Sigmoid colon (tissue), 7 donors: ENCODE data around the gene CHURC1. TPM values are rescaled to one million over a fixed set of nuclear protein-coding genes. Genes with fewer than 3 reads are reported as not detected.

Source experiments
- DNase-seq: peaks from one replicate; pipeline ENCODE4 v3.0.0-alpha.2; 2019
- H3K27ac ChIP-seq, 4 donors: fragments of 200-600 bp; sonication (generic); one replicate each; pipeline ENCODE4 v1.5.1; 2016 to 2019; ENCODE audit warnings: mild to moderate bottlenecking in 1 of 4
- H3K27me3 ChIP-seq, 3 donors: fragments of 200-600 bp; sonication (generic); one replicate each; pipeline ENCODE4 v1.5.1; 2019; ENCODE audit warnings: mild to moderate bottlenecking in 1 of 3
- H3K36me3 ChIP-seq, 4 donors: fragments of 200-600 bp; sonication (generic); one replicate each; pipeline ENCODE4 v1.5.1; 2016 to 2019
- H3K4me1 ChIP-seq, 4 donors: fragments of 200-600 bp; sonication (generic); one replicate each; pipeline ENCODE4 v1.5.1; 2017 to 2019
- H3K4me3 ChIP-seq, 4 donors: fragments of 200-600 bp; sonication (generic); one replicate each; pipeline ENCODE4 v1.5.1; 2017 to 2019; ENCODE audit warnings: mild to moderate bottlenecking in 2 of 4, moderate library complexity in 1 of 4
- H3K9me3 ChIP-seq, 4 donors: fragments of 200-600 bp in 3 of 4; sonication (generic) in 3 of 4; one replicate each; pipeline versions ENCODE4 v1.5.1 to v1.6.1; 2013 to 2019
- EP300 ChIP-seq, 4 donors: sonication (generic); formaldehyde crosslinking; IDR thresholded peaks; one replicate each; pipeline ENCODE4 v1.6.1; 2017; ENCODE audit warnings: antibody characterized with exemption in 4 of 4
- POLR2A ChIP-seq, 2 donors: fragments of 450-650 bp; IDR thresholded peaks; one replicate each; pipeline ENCODE4 v1.6.1; 2016; ENCODE audit warnings: antibody characterized with exemption in 2 of 2, mild to moderate bottlenecking in 2 of 2, moderate library complexity in 2 of 2
- POLR2AphosphoS5 ChIP-seq, 4 donors: sonication (generic); formaldehyde crosslinking; IDR thresholded peaks; one replicate each; pipeline ENCODE4 v1.6.1; 2017; ENCODE audit warnings: antibody characterized with exemption in 4 of 4
- WGBS, 2 donors: extraction: QIAGEN DNeasy Blood & Tissue Kit; methylation state at CpG; one replicate each; pipeline ENCODE4 v1.1.7; 2013; 5-methylcytosine and 5-hydroxymethylcytosine counted together
- intact Hi-C: fragments of 100-400 bp; cut with DNase I; formaldehyde crosslinking; loops from one replicate; pipeline ENCODE4 v1.15.1; 2023
- polyA plus RNA-seq, 3 donors: library from polyadenylated mRNA; stranded (reverse); fragments of 200-250 nt; gene quantifications; one replicate each; pipeline ENCODE4 v1.2.3, GENCODE V29; 2013
- total RNA-seq, 4 donors: library from RNA; depleted of rRNA; stranded (reverse); fragments of >200 nt; gene quantifications; one replicate each; pipeline ENCODE4 v1.1.0, GENCODE V29; 2016
- TF ChIP-seq, protein P1 (sequence below), 4 experiments: fragments of 450-650 bp in 3 of 4; fragments of 200-600 bp in 1 of 4; IDR thresholded peaks; one replicate each; pipeline ENCODE4 v1.5.1; 2016 to 2019; ENCODE audit warnings: antibody characterized with exemption in 4 of 4, mild to moderate bottlenecking in 3 of 4, moderate library complexity in 2 of 4
- donor health status: healthy with polysubstance abuse.
- donor health status: Bipolar disorder and iron deficiency.
- donor health status: healthy.

The CHURC1 gene
- total and polyA plus RNA-seq, 7 donors: 41.8 to 161 (median 110) TPM

DNA sequence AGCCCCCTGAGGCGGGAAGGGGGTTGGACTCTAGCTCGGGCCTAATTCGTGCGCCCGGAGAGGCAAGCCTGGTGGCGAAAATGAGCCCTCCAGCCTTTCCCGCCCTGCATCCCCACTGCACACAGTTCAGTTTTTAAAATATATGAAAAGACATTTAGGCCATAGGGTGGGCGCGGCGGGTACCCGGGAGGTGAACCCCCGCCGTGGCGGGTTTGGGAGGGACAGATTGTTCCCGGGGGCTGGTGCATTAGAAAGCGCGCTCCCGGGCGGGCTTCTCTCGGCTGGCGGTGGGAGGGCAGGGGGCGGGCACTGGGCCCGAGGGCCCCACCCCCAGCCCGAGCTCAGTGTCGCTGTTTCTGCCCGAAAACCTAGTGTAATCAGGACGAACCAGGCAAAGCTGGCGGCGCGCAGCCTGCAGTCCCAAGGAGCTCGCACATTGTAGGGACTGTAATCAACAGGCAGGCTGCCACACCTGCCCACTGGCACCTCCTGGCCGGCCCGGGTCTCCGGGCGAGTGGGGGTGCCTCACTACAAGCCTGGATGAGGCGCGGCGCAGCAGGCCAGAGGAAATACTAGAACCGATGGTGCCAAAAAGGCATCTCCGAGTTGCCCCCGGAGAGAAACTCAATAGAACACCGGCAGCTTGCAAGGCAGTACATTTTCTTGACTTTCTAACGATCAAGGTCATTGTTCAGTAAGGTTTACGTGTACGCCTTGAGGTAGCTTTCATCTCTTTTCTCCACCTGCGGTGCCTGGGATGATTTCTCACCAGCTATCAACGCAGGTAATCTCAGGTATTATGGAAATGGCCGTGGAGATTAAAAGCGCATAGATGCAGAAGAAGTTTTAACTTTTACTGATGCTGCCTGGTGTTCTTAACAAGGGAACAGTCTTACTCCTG, 33.8 kb upstream of the CHURC1 start:
- WGBS, 2 donors: 1 to 2% methylated on average over 49 of the region's 49 CpGs
- intact Hi-C loops: no loop called here
- peaks cover 16 to 49% (median 24%) of the 10 kb centered on the region in 3 donors for H3K27me3 ChIP-seq
- H3K36me3 ChIP-seq: no peaks in the 10 kb centered on the region
- H3K27ac ChIP-seq: peak overlapping the region in 1 of 4 donors; percentile 23
- H3K4me3 ChIP-seq: peak overlapping the region; percentile 24 to 59 (median 54)
- TF ChIP-seq, protein P1, sequence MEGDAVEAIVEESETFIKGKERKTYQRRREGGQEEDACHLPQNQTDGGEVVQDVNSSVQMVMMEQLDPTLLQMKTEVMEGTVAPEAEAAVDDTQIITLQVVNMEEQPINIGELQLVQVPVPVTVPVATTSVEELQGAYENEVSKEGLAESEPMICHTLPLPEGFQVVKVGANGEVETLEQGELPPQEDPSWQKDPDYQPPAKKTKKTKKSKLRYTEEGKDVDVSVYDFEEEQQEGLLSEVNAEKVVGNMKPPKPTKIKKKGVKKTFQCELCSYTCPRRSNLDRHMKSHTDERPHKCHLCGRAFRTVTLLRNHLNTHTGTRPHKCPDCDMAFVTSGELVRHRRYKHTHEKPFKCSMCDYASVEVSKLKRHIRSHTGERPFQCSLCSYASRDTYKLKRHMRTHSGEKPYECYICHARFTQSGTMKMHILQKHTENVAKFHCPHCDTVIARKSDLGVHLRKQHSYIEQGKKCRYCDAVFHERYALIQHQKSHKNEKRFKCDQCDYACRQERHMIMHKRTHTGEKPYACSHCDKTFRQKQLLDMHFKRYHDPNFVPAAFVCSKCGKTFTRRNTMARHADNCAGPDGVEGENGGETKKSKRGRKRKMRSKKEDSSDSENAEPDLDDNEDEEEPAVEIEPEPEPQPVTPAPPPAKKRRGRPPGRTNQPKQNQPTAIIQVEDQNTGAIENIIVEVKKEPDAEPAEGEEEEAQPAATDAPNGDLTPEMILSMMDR (IDR thresholded peaks at IDR 0.05): no peak
- TF ChIP-seq POLR2A (IDR thresholded peaks at IDR 0.05): no peak
- no peak for TF ChIP-seq EP300 (IDR thresholded peaks at IDR 0.05)
- TF ChIP-seq POLR2AphosphoS5 (IDR thresholded peaks at IDR 0.05): no peak
- H3K4me1 ChIP-seq: peaks cover 0 to 20% (median 18%) of the 10 kb centered on the region in 4 donors
- no peaks in the 10 kb centered on the region for H3K9me3 ChIP-seq
- peak; percentile 62 for DNase-seq

DNA sequence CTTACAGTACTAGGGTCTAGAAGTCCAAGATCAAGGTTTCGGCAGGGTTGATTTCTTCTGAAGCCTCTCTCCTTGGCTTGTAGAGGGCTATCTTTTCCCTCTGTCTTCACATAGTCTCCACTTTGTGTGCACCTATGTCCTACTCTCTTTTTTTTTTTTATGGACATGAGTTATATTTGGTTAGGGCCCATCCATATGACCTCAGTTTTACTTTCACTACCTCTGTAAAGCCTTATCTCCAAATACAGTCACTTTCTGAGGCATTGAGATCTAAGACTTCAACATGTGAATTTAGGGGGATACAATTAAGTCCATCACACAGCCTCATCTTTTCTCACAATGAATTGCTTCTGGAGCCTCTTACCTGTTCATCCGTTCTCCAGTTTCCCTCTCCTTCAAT, 28.7 kb upstream of the CHURC1 start:
- intact Hi-C loops: no loop called here
- TF ChIP-seq, protein P1 (IDR thresholded peaks at IDR 0.05): no peak
- no peak for TF ChIP-seq POLR2A (IDR thresholded peaks at IDR 0.05)
- TF ChIP-seq EP300 (IDR thresholded peaks at IDR 0.05): no peak

DNA sequence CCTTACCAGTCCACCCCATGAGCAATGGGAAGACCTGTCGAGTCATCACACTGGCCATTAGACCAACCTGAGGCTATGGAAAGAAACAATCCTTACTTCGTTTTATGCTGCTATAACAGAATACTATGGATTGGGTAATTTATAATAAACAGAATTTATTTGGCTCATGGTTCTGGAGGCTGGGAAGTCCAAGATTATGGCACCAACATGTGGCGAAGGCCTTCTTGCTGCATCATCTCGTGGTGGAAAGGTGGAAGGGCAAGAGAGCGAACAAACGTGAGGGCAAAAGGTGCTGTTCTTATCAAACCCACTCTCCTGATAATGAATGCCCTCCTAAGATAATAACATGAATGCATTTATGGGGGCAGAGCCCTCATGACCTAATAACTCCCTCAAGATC, 24.9 kb upstream of the CHURC1 start:
- Histone ChIP-seq H3K4me1 (no peaks in the 10 kb centered on the region), H3K4me3 (no peak overlapping the region), H3K27me3 (peaks cover 0 to 6% (median 0%) of the 10 kb centered on the region in 3 donors), H3K27ac (no peak overlapping the region), H3K9me3 (no peaks in the 10 kb centered on the region), H3K36me3 (no peaks in the 10 kb centered on the region)
- no peak for DNase-seq
- 90 to 96% methylated on average over 6 of the region's 6 CpGs for WGBS, 2 donors
- intact Hi-C loops: no loop called here
- TF ChIP-seq POLR2A (IDR thresholded peaks at IDR 0.05): no peak
- TF ChIP-seq POLR2AphosphoS5 (IDR thresholded peaks at IDR 0.05): no peak
- no peak for TF ChIP-seq EP300 (IDR thresholded peaks at IDR 0.05)
- TF ChIP-seq, protein P1 (IDR thresholded peaks at IDR 0.05): no peak

More for the DNA sequence above, 28.7 kb upstream of the CHURC1 start:
- H3K4me3 ChIP-seq: no peak overlapping the region
- H3K9me3 ChIP-seq: no peaks in the 10 kb centered on the region
- WGBS, 2 donors: 94 to 95% methylated on average over 2 of the region's 2 CpGs
- no peak for DNase-seq
- H3K36me3 ChIP-seq: no peaks in the 10 kb centered on the region
- peaks cover under 1 to 24% (median 3%) of the 10 kb centered on the region in 3 donors for H3K27me3 ChIP-seq
- peaks cover 0 to 4% (median 3%) of the 10 kb centered on the region in 4 donors for H3K4me1 ChIP-seq
- no peak overlapping the region for H3K27ac ChIP-seq

DNA sequence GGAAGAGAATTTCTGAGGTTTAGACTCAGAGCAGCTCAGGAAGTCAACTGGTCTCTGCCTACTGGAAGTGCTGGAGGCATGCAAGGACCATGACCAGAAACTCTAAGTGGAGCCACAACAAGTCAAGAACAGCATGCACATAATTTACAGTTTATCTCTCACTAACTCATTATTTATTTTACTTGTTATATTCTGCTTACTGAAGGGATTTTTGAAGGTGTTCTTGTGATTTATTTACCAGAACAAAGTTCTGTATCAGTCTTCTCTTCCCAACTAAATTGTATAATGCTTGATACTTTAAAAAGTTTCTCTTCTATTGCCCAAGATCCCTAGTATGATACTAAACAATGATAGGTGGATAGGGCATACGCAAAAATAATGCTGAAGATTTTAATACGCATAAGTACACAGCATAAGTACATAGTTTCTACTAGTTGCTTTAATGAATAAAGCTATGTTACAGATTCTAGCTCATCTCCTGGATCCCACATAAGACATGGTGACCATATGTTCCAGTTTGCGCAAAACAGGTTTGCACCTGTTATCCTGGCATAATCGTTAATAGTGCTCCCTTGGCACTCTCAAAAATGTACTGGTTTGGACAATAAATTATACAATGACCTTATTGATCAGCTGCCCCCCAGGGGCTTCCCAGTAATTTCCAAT, 22.9 kb upstream of the CHURC1 start:
- TF ChIP-seq POLR2AphosphoS5 (IDR thresholded peaks at IDR 0.05): no peak
- TF ChIP-seq, protein P1 (IDR thresholded peaks at IDR 0.05): no peak
- WGBS, 2 donors: 78 to 92% methylated on average over 4 of the region's 4 CpGs
- Histone ChIP-seq H3K4me1 (no peaks in the 10 kb centered on the region), H3K4me3 (no peak overlapping the region), H3K9me3 (no peaks in the 10 kb centered on the region), H3K27me3 (peaks cover 0 to 6% (median 0%) of the 10 kb centered on the region in 3 donors), H3K36me3 (no peaks in the 10 kb centered on the region), H3K27ac (no peak overlapping the region)
- DNase-seq: no peak
- intact Hi-C loops: loop anchor here (5.0 kb wide), 1 partner anchor 69 kb away; no protein-coding TSS in a partner anchor
